ENCODE results near the gene JAM3.

Gene JAM3

GRCh38 chr11:134025082-134025429 lies 43.8 kb upstream of the JAM3 start:
- H3K4me3 Mint-ChIP-seq = no peak overlapping the region
- DNase-seq = no peak
- no peak for TF ChIP-seq CTCF (IDR thresholded peaks at IDR 0.05)
- no peak overlapping the region for H3K27ac Mint-ChIP-seq
- no peaks in the 10 kb centered on the region for H3K9me3 Mint-ChIP-seq
- no peaks in the 10 kb centered on the region for H3K36me3 Mint-ChIP-seq (ENCODE audit: low read depth)
- peaks cover 52% of the 10 kb centered on the region for H3K4me1 Mint-ChIP-seq
- peaks cover 61% of the 10 kb centered on the region for H3K27me3 Mint-ChIP-seq (ENCODE audit: low read depth, poor library complexity)

GRCh38 chr11:134026655-134027343 lies 42.1 kb upstream of the JAM3 start:
- no peak for TF ChIP-seq CTCF (IDR thresholded peaks at IDR 0.05)
- H3K4me1 Mint-ChIP-seq = peaks cover 53% of the 10 kb centered on the region
- H3K27me3 Mint-ChIP-seq (ENCODE audit: low read depth, poor library complexity) = peaks cover 78% of the 10 kb centered on the region
- H3K27ac Mint-ChIP-seq = no peak overlapping the region
- H3K36me3 Mint-ChIP-seq (ENCODE audit: low read depth) = no peaks in the 10 kb centered on the region
- DNase-seq = peak; percentile 83
- H3K9me3 Mint-ChIP-seq = no peaks in the 10 kb centered on the region
- no peak overlapping the region for H3K4me3 Mint-ChIP-seq

GRCh38 chr11:134027671-134028070 lies 41.2 kb upstream of the JAM3 start:
- Mint-ChIP-seq H3K4me3 (no peak overlapping the region), H3K36me3 (ENCODE audit: low read depth) (no peaks in the 10 kb centered on the region), H3K4me1 (peaks cover 60% of the 10 kb centered on the region), H3K27me3 (ENCODE audit: low read depth, poor library complexity) (peaks cover 81% of the 10 kb centered on the region), H3K27ac (no peak overlapping the region), H3K9me3 (no peaks in the 10 kb centered on the region)
- no peak for DNase-seq
- no peak for TF ChIP-seq CTCF (IDR thresholded peaks at IDR 0.05)

GRCh38 chr11:134028368-134028920 lies 40.4 kb upstream of the JAM3 start:
- Mint-ChIP-seq H3K4me3 (no peak overlapping the region), H3K9me3 (no peaks in the 10 kb centered on the region), H3K27me3 (ENCODE audit: low read depth, poor library complexity) (peaks cover 77% of the 10 kb centered on the region), H3K36me3 (ENCODE audit: low read depth) (no peaks in the 10 kb centered on the region), H3K27ac (no peak overlapping the region), H3K4me1 (peaks cover 64% of the 10 kb centered on the region)
- DNase-seq = no peak
- TF ChIP-seq CTCF (IDR thresholded peaks at IDR 0.05) = no peak

- DNase-seq = peak; percentile 43
- TF ChIP-seq CTCF (IDR thresholded peaks at IDR 0.05) = peak; percentile 51
- Mint-ChIP-seq H3K27ac (no peak overlapping the region), H3K4me1 (peaks cover 72% of the 10 kb centered on the region), H3K36me3 (ENCODE audit: low read depth) (no peaks in the 10 kb centered on the region), H3K4me3 (no peak overlapping the region), H3K27me3 (ENCODE audit: low read depth, poor library complexity) (peaks cover 65% of the 10 kb centered on the region), H3K9me3 (no peaks in the 10 kb centered on the region)
These were observed 38.0 kb upstream of the JAM3 start for GRCh38 chr11:134030853-134031252.

- no peaks in the 10 kb centered on the region for H3K9me3 Mint-ChIP-seq
These were observed 36.8 kb upstream of the JAM3 start for GRCh38 chr11:134032043-134032442.

More at GRCh38 chr11:134032043-134032442, 36.8 kb upstream of the JAM3 start:
- DNase-seq = no peak
- H3K4me3 Mint-ChIP-seq = no peak overlapping the region
- TF ChIP-seq CTCF (IDR thresholded peaks at IDR 0.05) = no peak
- H3K36me3 Mint-ChIP-seq (ENCODE audit: low read depth) = no peaks in the 10 kb centered on the region
- peaks cover 56% of the 10 kb centered on the region for H3K27me3 Mint-ChIP-seq (ENCODE audit: low read depth, poor library complexity)
- H3K27ac Mint-ChIP-seq = no peak overlapping the region
- H3K4me1 Mint-ChIP-seq = peaks cover 66% of the 10 kb centered on the region

Data from nephron progenitor cell (in vitro differentiated cells).